Measurements from ENCODE around the gene AUP1.

DNA sequence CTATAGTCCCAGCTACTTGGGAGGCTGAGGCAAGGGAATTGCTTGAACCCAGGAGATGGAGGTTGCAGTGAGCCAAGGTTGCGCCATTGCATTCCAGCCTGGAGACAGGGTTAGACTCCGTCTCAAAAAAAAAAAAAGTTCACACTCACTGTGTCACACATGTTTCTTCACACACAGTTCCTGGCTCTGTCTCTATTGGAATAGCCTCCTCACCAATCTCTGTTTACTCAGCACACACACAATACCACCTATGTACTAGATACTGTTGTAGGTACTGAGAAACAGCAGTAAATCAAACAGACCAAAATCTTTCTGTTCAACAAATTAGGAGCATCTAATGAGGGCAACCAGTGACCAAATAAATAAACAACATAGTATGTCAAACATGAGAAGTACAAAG lies 43.4 kb downstream of the AUP1 start:
- no peak for TF ChIP-seq CTCF (IDR thresholded peaks at IDR 0.05)
- TF ChIP-seq POLR2AphosphoS5 (IDR thresholded peaks at IDR 0.05): no peak
